H1 (cell line): ENCODE measurements around the gene PSME1. TPM values are rescaled to one million over a fixed set of nuclear protein-coding genes. Genes with fewer than 3 reads are reported as not detected.

Experiments used
- CTCF ChIA-PET: fragments of 300-600 bp; sonication (Branson Sonifier 250); formaldehyde crosslinking; loops from one replicate; lab custom pipeline; 2021; ENCODE audit not compliant: partially characterized antibody; lab: Charles Lee
- POLR2A ChIA-PET: fragments of 300-600 bp; sonication (Branson Sonifier 250); formaldehyde crosslinking; loops from one replicate; lab custom pipeline; 2021; ENCODE audit warnings: inconsistent platforms; ENCODE audit not compliant: partially characterized antibody; lab: Charles Lee
- DNase-seq, 2 experiments: peaks; one replicate each; pipeline versions ENCODE4 v3.0.0 to v3.0.0-alpha.2; 2010 to 2022; ENCODE audit warnings: low spot score in 2 of 2, low read depth in 1 of 2, mixed read lengths in 1 of 2
- FAIRE-seq: peaks from 2 replicates; lab custom pipeline; 2011; peaks lifted over from hg19 to GRCh38; lab: Jason Lieb, UNC
- H2AFZ ChIP-seq: 2 replicates; pipeline ENCODE4 v1.8.1; 2012; ENCODE audit warnings: low read length, inconsistent platforms
- H2AK5ac ChIP-seq: 2 replicates; pipeline ENCODE4 v1.6.1; 2013; ENCODE audit warnings: low read depth, low read length
- H2BK120ac ChIP-seq: replicated peaks from 2 replicates; pipeline ENCODE3; 2013; ENCODE audit warnings: low read depth, low read length, inconsistent platforms
- H2BK12ac ChIP-seq: 2 replicates; pipeline ENCODE4 v1.6.1; 2013; ENCODE audit warnings: low read depth, low read length
- H2BK15ac ChIP-seq: 2 replicates; pipeline ENCODE4 v1.6.1; 2013; ENCODE audit warnings: low read length
- H2BK20ac ChIP-seq: 2 replicates; pipeline ENCODE4 v1.6.1; 2013; ENCODE audit warnings: low read length
- H2BK5ac ChIP-seq: 2 replicates; pipeline ENCODE4 v1.6.1; 2013; ENCODE audit warnings: low read depth, low read length
- H3K14ac ChIP-seq: 2 replicates; pipeline ENCODE4 v1.6.1; 2013; ENCODE audit warnings: inconsistent platforms; ENCODE audit not compliant: insufficient read length
- H3K18ac ChIP-seq: 2 replicates; pipeline ENCODE4 v1.6.1; 2013; ENCODE audit warnings: low read length; ENCODE audit errors: extremely low read depth
- H3K23ac ChIP-seq: 2 replicates; pipeline ENCODE4 v1.6.1; 2013; ENCODE audit warnings: inconsistent platforms; ENCODE audit not compliant: insufficient read length
- H3K23me2 ChIP-seq: 2 replicates; pipeline ENCODE4 v1.6.1; 2013; ENCODE audit warnings: low read depth, low read length
- H3K27ac ChIP-seq: 2 replicates; pipeline ENCODE4 v1.6.1; 2011; ENCODE audit warnings: low read depth, low read length, inconsistent platforms
- H3K27me3 ChIP-seq, 4 experiments: replicated peaks in 1 of 4; 1 replicate in 1 of 4; 2 replicates in 3 of 4; pipeline versions ENCODE4 v1.6.1 to v1.8.1; 2011 to 2013; ENCODE audit warnings: low read length in 3 of 4, mild to moderate bottlenecking in 3 of 4, inconsistent platforms in 2 of 4, mixed read lengths in 2 of 4, moderate library complexity in 1 of 4; ENCODE audit not compliant: control insufficient read depth in 3 of 4, insufficient read depth in 3 of 4; ENCODE audit errors: extremely low read depth in 1 of 4
- H3K36me3 ChIP-seq, 4 experiments: 2 replicates each; pipeline versions ENCODE4 v1.6.1 to v1.8.1; 2011 to 2013; ENCODE audit warnings: mild to moderate bottlenecking in 4 of 4, low read length in 3 of 4, moderate library complexity in 2 of 4, control low read depth in 1 of 4, inconsistent platforms in 1 of 4; ENCODE audit not compliant: insufficient read depth in 4 of 4, control insufficient read depth in 2 of 4
- H3K4ac ChIP-seq: replicated peaks from 2 replicates; pipeline ENCODE3; 2013; ENCODE audit warnings: low read length, low read depth, mixed read lengths, inconsistent platforms; ENCODE audit not compliant: insufficient read length
- H3K4me1 ChIP-seq, 4 experiments: replicated peaks in 1 of 4; 1 replicate in 1 of 4; 2 replicates in 3 of 4; pipeline versions ENCODE4 v1.6.1 to v1.8.1; 2011 to 2013; ENCODE audit warnings: low read length in 3 of 4, inconsistent platforms in 2 of 4, mixed read lengths in 1 of 4; ENCODE audit not compliant: insufficient read depth in 4 of 4, control insufficient read depth in 3 of 4
- H3K4me2 ChIP-seq, 2 experiments: 2 replicates each; pipeline versions ENCODE4 v1.6.1 to v1.8.1; 2011 to 2013; ENCODE audit warnings: low read depth in 2 of 2, low read length in 2 of 2, control low read depth in 1 of 2, inconsistent platforms in 1 of 2, mild to moderate bottlenecking in 1 of 2; ENCODE audit not compliant: insufficient read depth in 1 of 2
- H3K4me3 ChIP-seq, 4 experiments: fragments of 200-600, 300-600 bp in 1 of 4; sonication (generic), shearing (Covaris generic), sonication (Bioruptor Twin) in 1 of 4; 2 replicates each; pipeline versions ENCODE4 v1.5.1 to v1.8.1; 2011 to 2016; ENCODE audit warnings: low read length in 4 of 4, low read depth in 3 of 4, control low read depth in 2 of 4, inconsistent platforms in 2 of 4, mild to moderate bottlenecking in 2 of 4, mixed read lengths in 1 of 4, moderate library complexity in 1 of 4; ENCODE audit not compliant: insufficient read depth in 2 of 4; ENCODE audit errors: extremely low read depth in 1 of 4
- H3K56ac ChIP-seq: replicated peaks from 2 replicates; pipeline ENCODE3; 2013; ENCODE audit warnings: low read depth, mild to moderate bottlenecking, mixed read lengths, low read length, inconsistent platforms; ENCODE audit not compliant: insufficient read length
- H3K79me1 ChIP-seq: 2 replicates; pipeline ENCODE4 v1.6.1; 2013; ENCODE audit warnings: low read depth, low read length, control low read depth
- H3K79me2 ChIP-seq, 2 experiments: 2 replicates each; pipeline versions ENCODE4 v1.6.1 to v1.8.1; 2012 to 2013; ENCODE audit warnings: low read length in 2 of 2, mild to moderate bottlenecking in 2 of 2, inconsistent platforms in 1 of 2; ENCODE audit not compliant: insufficient read depth in 2 of 2, control insufficient read depth in 1 of 2
- H3K9ac ChIP-seq, 4 experiments: replicated peaks in 1 of 4; 1 replicate in 1 of 4; 2 replicates in 3 of 4; pipeline versions ENCODE4 v1.6.1 to v1.8.1; 2011 to 2013; ENCODE audit warnings: low read depth in 3 of 4, low read length in 3 of 4, control low read depth in 2 of 4, mild to moderate bottlenecking in 2 of 4, moderate library complexity in 2 of 4, inconsistent platforms in 1 of 4; ENCODE audit errors: extremely low read depth in 1 of 4
- H3K9me3 ChIP-seq, 2 experiments: 2 replicates each; pipeline versions ENCODE4 v1.6.1 to v1.8.1; 2012 to 2013; ENCODE audit warnings: mild to moderate bottlenecking in 2 of 2, moderate library complexity in 2 of 2, control low read depth in 1 of 2, inconsistent platforms in 1 of 2, low read depth in 1 of 2, low read length in 1 of 2, mixed read lengths in 1 of 2; ENCODE audit not compliant: insufficient read depth in 2 of 2
- H4K20me1 ChIP-seq, 2 experiments: replicated peaks in 1 of 2; 2 replicates each; pipeline versions ENCODE3 to v1.8.1; 2011 to 2013; ENCODE audit warnings: inconsistent platforms in 2 of 2, low read length in 2 of 2, mild to moderate bottlenecking in 1 of 2; ENCODE audit not compliant: insufficient read depth in 2 of 2, control insufficient read depth in 1 of 2
- H4K5ac ChIP-seq: 2 replicates; pipeline ENCODE4 v1.6.1; 2013; ENCODE audit warnings: low read length, low read depth, mixed read lengths, inconsistent platforms; ENCODE audit not compliant: insufficient read length
- H4K8ac ChIP-seq: 2 replicates; pipeline ENCODE4 v1.8.0; 2013; ENCODE audit warnings: mild to moderate bottlenecking, moderate library complexity, low read length, inconsistent platforms; ENCODE audit not compliant: insufficient read depth; ENCODE audit errors: extremely low read depth
- H4K91ac ChIP-seq: replicated peaks from 2 replicates; pipeline ENCODE3; 2013; ENCODE audit warnings: low read length, mixed read lengths, inconsistent platforms; ENCODE audit not compliant: insufficient read length
- KDM4A ChIP-seq: IDR thresholded peaks from one replicate; pipeline ENCODE4 v1.7.1; 2012; ENCODE audit warnings: low read depth, mild to moderate bottlenecking, moderate library complexity, low read length, inconsistent platforms; ENCODE audit not compliant: severe bottlenecking
- POU5F1 ChIP-seq: IDR thresholded peaks from 2 replicates; pipeline ENCODE4 v1.6.1; 2011; ENCODE audit warnings: low read depth, mild to moderate bottlenecking, low read length, moderate library complexity
- SP4 ChIP-seq: IDR thresholded peaks from 2 replicates; pipeline ENCODE4 v1.6.1; 2012; ENCODE audit warnings: low read length, inconsistent platforms
- WGBS, 2 experiments: shearing (Covaris generic) in 1 of 2; methylation state at CpG; one replicate each; pipeline versions ENCODE4 v1.1.6 to v1.1.7; 2013 to 2015; ENCODE audit warnings: low lambda C conversion rate in 2 of 2, mixed read lengths in 2 of 2, inconsistent platforms in 1 of 2, low coverage in 1 of 2, missing lambda C conversion rate in 1 of 2; ENCODE audit not compliant: insufficient replicate concordance in 2 of 2, insufficient coverage in 1 of 2, insufficient read length in 1 of 2; ENCODE audit errors: extremely low coverage in 1 of 2, missing lambda C conversion rate in 1 of 2; 5-methylcytosine and 5-hydroxymethylcytosine counted together
- polyA plus RNA-seq, 7 experiments: library from polyadenylated mRNA; depleted of rRNA in 3 of 7; stranded (reverse) in 5 of 7; unstranded in 2 of 7; fragments of >200 nt in 5 of 7; fragments of 200-250 nt in 2 of 7; gene quantifications; 1 replicate in 5 of 7; 2 replicates in 1 of 7; 4 replicates in 1 of 7; pipeline versions ENCODE4 v1.2.1 to v1.2.3, GENCODE V29; 2011 to 2013; ENCODE audit warnings: missing spikeins in 2 of 7, mixed read lengths in 2 of 7
- total RNA-seq: library from RNA; stranded (reverse); fragmentation: NEBNext Ultra II Directional; extraction: Animal tissue kit (Norgen Biotek cat#: 25700); gene quantifications from 2 replicates; pipeline ENCODE4 v1.2.1, GENCODE V29; 2021
- TF ChIP-seq, protein P1 (sequence below): IDR thresholded peaks from 2 replicates; pipeline ENCODE4 v1.6.1; 2012; ENCODE audit warnings: low read length, inconsistent platforms

PSME1 gene
- total and polyA plus RNA-seq, 2 of the 8 experiments (the other 6 are each of a cell fraction or from before 2014, with no cell fraction given), result 74.9 to 85.9 TPM

DNA sequence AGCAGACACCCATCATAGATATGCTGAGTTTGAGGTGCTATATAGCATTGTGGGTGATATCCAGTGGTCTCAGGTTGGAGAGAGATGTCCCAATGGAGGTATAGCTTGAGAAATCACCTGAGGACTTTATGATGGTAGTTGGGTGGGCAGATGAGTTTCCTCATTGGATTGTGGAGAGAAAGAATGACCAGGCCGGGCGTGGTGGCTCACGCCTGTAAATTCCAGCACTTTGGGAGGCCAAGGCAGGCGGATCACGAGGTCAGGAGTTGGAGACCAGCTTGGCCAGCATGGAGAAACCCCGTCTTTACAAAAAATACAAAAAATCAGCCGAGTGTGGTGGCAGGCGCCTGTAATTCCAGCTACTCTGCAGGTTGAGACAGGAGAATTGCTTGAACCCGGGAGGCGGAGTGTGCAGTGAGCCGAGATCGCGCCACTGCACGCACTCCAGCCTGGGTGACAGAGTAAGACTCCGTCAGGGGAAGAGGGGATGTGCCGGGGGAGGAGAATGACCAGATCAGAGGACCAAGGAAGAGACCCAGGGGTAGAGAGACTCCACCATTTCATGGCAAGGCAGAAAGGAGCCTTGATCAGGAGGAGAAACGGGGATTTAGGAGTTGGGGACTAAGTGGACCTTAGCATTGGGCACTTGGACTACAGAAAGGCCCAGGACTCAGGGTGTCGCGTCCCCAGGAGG lies 42.6 kb upstream of the PSME1 start:
- H3K4me2 ChIP-seq, result peak overlapping the region; percentile 58 to 91; a peak in 3 of 4 replicates
- no peak for FAIRE-seq
- 74% methylated on average over 19 of the region's 19 CpGs; no CpG with 5 or more reads in 1 of the 2 experiments for WGBS, 2 experiments
- no peak for TF ChIP-seq POU5F1
- TF ChIP-seq, protein P1, sequence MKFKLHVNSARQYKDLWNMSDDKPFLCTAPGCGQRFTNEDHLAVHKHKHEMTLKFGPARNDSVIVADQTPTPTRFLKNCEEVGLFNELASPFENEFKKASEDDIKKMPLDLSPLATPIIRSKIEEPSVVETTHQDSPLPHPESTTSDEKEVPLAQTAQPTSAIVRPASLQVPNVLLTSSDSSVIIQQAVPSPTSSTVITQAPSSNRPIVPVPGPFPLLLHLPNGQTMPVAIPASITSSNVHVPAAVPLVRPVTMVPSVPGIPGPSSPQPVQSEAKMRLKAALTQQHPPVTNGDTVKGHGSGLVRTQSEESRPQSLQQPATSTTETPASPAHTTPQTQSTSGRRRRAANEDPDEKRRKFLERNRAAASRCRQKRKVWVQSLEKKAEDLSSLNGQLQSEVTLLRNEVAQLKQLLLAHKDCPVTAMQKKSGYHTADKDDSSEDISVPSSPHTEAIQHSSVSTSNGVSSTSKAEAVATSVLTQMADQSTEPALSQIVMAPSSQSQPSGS, result 0 out of 2 replicates have a peak, but pooled peaks have one; percentile 24
- TF ChIP-seq KDM4A, result peak; percentile 2
- no peak for TF ChIP-seq SP4

More for the DNA sequence above, 42.6 kb upstream of the PSME1 start:
- ChIA-PET POLR2A (interaction anchor here (0.8 to 23.9 kb wide), 24 partner anchors 12 to 190 kb away, joined by 3 to 626 read pairs (median 6); partner anchors contain the start of genes CARMIL3, CPNE6, DCAF11 and DHRS4L2), CTCF (interaction anchor here (0.6 to 12.8 kb wide), 8 partner anchors 9 to 69 kb away, joined by 3 to 316 read pairs (median 13); partner anchors contain the start of genes CARMIL3, CPNE6, DCAF11 and NRL)
- H3K23me2 ChIP-seq, result peaks cover 8% of the 10 kb centered on the region
- peak overlapping the region; percentile 87; the same call in 1 of the 2 replicates for H3K27ac ChIP-seq
- peak overlapping the region; percentile 99; the same call in 1 of the 2 replicates for H2BK15ac ChIP-seq
- peaks cover 3 to 13% (median 6%) of the 10 kb centered on the region in 4 experiments; a peak in 6 of 8 replicates for H3K36me3 ChIP-seq
- peak overlapping the region; percentile 98 for H2AFZ ChIP-seq
- no peak overlapping the region for H3K23ac ChIP-seq
- H3K27me3 ChIP-seq, result no peaks in the 10 kb centered on the region
- H3K79me2 ChIP-seq, result peaks cover 0 to 21% of the 10 kb centered on the region in 2 experiments; a peak in 2 of 4 replicates
- H4K20me1 ChIP-seq, result peaks cover 3 to 7% of the 10 kb centered on the region in 2 experiments
- H3K9me3 ChIP-seq, result no peaks in the 10 kb centered on the region
- H3K56ac ChIP-seq, result no peak overlapping the region
- peak overlapping the region; percentile 99 for H2BK5ac ChIP-seq
- peak overlapping the region; percentile 93 for H4K91ac ChIP-seq
- H3K18ac ChIP-seq, result peak overlapping the region; percentile 100
- peak overlapping the region in 3 of 4 experiments; percentile 36 to 74 (median 60); a peak in 6 of 7 replicates for H3K9ac ChIP-seq
- H2BK20ac ChIP-seq, result peak overlapping the region; percentile 99
- H3K79me1 ChIP-seq, result peaks cover 5% of the 10 kb centered on the region
- no peak overlapping the region for H3K14ac ChIP-seq
- peak overlapping the region; percentile 86 for H2BK120ac ChIP-seq
- H3K4me1 ChIP-seq, result peaks cover 5 to 13% (median 9%) of the 10 kb centered on the region in 4 experiments
- peak overlapping the region; percentile 55 for H3K4ac ChIP-seq
- peak overlapping the region; percentile 99 for H2BK12ac ChIP-seq
- peak overlapping the region; percentile 9 to 43 (median 32); a peak in 6 of 8 replicates for H3K4me3 ChIP-seq
- DNase-seq, result no peak
- H2AK5ac ChIP-seq, result peak overlapping the region; percentile 100
- H4K8ac ChIP-seq, result peak overlapping the region; percentile 81; the same call in 1 of the 2 replicates
- peak overlapping the region; percentile 49 for H4K5ac ChIP-seq
